ENCODE results near the gene CLIC3.

- TF ChIP-seq CTCF (IDR thresholded peaks at IDR 0.05; ENCODE audit: low read length), result no peak
- TF ChIP-seq EZH2 (optimal IDR thresholded peaks at IDR 0.05; ENCODE audit: low read depth, low read length), result no peak
Measured at GRCh38 chr9:137007816-137008270, 11.5 kb upstream of the CLIC3 start.
